H9 (cell line): Measurements from ENCODE around the gene HEXD. TPM values are rescaled to one million over a fixed set of nuclear protein-coding genes. Genes with fewer than 3 reads are reported as not detected.

ENCODE experiments used
- DNase-seq: peaks from one replicate; pipeline ENCODE4 v3.0.0-alpha.2; 2017
- H2AFZ ChIP-seq: one replicate; pipeline ENCODE4 v1.6.1; 2013; ENCODE audit warnings: mild to moderate bottlenecking, low read length, control low read depth, moderate library complexity
- H2AK5ac ChIP-seq: 2 replicates; pipeline ENCODE4 v1.6.1; 2013; ENCODE audit warnings: low read length, control low read depth, mixed read lengths; ENCODE audit not compliant: insufficient read length
- H2BK120ac ChIP-seq: one replicate; pipeline ENCODE4 v1.6.1; 2013; ENCODE audit warnings: low read depth, mild to moderate bottlenecking, low read length, control low read depth, inconsistent platforms; ENCODE audit not compliant: poor library complexity, severe bottlenecking
- H2BK12ac ChIP-seq: 2 replicates; pipeline ENCODE4 v1.6.1; 2013; ENCODE audit warnings: low read length, control low read depth, mixed read lengths, low read depth; ENCODE audit not compliant: insufficient read length
- H2BK15ac ChIP-seq: 2 replicates; pipeline ENCODE4 v1.6.1; 2013; ENCODE audit warnings: low read depth, low read length, control low read depth
- H2BK20ac ChIP-seq: one replicate; pipeline ENCODE4 v1.6.1; 2013; ENCODE audit warnings: low read depth, mild to moderate bottlenecking, low read length, control low read depth, inconsistent platforms; ENCODE audit not compliant: poor library complexity, severe bottlenecking
- H2BK5ac ChIP-seq: 2 replicates; pipeline ENCODE4 v1.6.1; 2013; ENCODE audit warnings: low read length, control low read depth, mixed read lengths; ENCODE audit not compliant: insufficient read length
- H3K14ac ChIP-seq: 2 replicates; pipeline ENCODE4 v1.6.1; 2013; ENCODE audit warnings: low read length, control low read depth; ENCODE audit not compliant: insufficient read depth
- H3K18ac ChIP-seq: 2 replicates; pipeline ENCODE4 v1.6.1; 2013; ENCODE audit warnings: low read depth, mild to moderate bottlenecking, mixed read lengths, low read length, control low read depth; ENCODE audit not compliant: insufficient read length
- H3K23ac ChIP-seq: 2 replicates; pipeline ENCODE4 v1.6.1; 2013; ENCODE audit warnings: low read length, control low read depth, mixed read lengths, low read depth; ENCODE audit not compliant: insufficient read length
- H3K23me2 ChIP-seq: 2 replicates; pipeline ENCODE4 v1.6.1; 2013; ENCODE audit warnings: low read depth, mild to moderate bottlenecking, mixed read lengths, low read length, control low read depth; ENCODE audit not compliant: insufficient read length, poor library complexity, severe bottlenecking
- H3K27ac ChIP-seq: 2 replicates; pipeline ENCODE4 v1.5.1; 2013; ENCODE audit warnings: low read length, control low read depth, mixed read lengths, low read depth; ENCODE audit not compliant: insufficient read length
- H3K27me3 ChIP-seq: 2 replicates; pipeline ENCODE4 v1.6.1; 2013; ENCODE audit warnings: low read length, control low read depth, inconsistent platforms; ENCODE audit not compliant: insufficient read depth
- H3K4ac ChIP-seq: 2 replicates; pipeline ENCODE4 v1.6.1; 2013; ENCODE audit warnings: low read depth, mild to moderate bottlenecking, control low read depth, inconsistent platforms, low read length, moderate library complexity
- H3K4me1 ChIP-seq: 2 replicates; pipeline ENCODE4 v1.6.1; 2013; ENCODE audit warnings: low read length, control low read depth, inconsistent platforms; ENCODE audit not compliant: insufficient read depth
- H3K4me2 ChIP-seq: 2 replicates; pipeline ENCODE4 v1.6.1; 2013; ENCODE audit warnings: low read length, control low read depth, mixed read lengths; ENCODE audit not compliant: insufficient read length, insufficient read depth
- H3K56ac ChIP-seq: 2 replicates; pipeline ENCODE4 v1.6.1; 2013; ENCODE audit warnings: low read depth, mild to moderate bottlenecking, mixed read lengths, low read length, control low read depth; ENCODE audit not compliant: insufficient read length
- H3K79me1 ChIP-seq: 2 replicates; pipeline ENCODE4 v1.6.1; 2013; ENCODE audit warnings: low read depth, mild to moderate bottlenecking, moderate library complexity, low read length, control low read depth, inconsistent platforms; ENCODE audit not compliant: insufficient read depth, poor library complexity, severe bottlenecking
- H3K79me2 ChIP-seq: 2 replicates; pipeline ENCODE4 v1.6.1; 2013; ENCODE audit warnings: low read length, control low read depth, inconsistent platforms; ENCODE audit not compliant: insufficient read depth
- H3K9ac ChIP-seq: 2 replicates; pipeline ENCODE4 v1.6.1; 2013; ENCODE audit warnings: low read length, control low read depth, mixed read lengths; ENCODE audit not compliant: insufficient read length; ENCODE audit errors: extremely low read depth
- H3K9me3 ChIP-seq: one replicate; pipeline ENCODE4 v1.6.1; 2013; ENCODE audit warnings: low read depth, low read length, inconsistent platforms; ENCODE audit not compliant: control insufficient read depth
- H3T11ph ChIP-seq: one replicate; pipeline ENCODE4 v1.6.1; 2013; ENCODE audit warnings: mild to moderate bottlenecking, low read length, control low read depth, inconsistent platforms
- H4K20me1 ChIP-seq: one replicate; pipeline ENCODE4 v1.6.1; 2013; ENCODE audit not compliant: control insufficient read depth, insufficient read length, insufficient read depth
- H4K5ac ChIP-seq: 2 replicates; pipeline ENCODE4 v1.6.1; 2013; ENCODE audit warnings: low read depth, mild to moderate bottlenecking, mixed read lengths, low read length, control low read depth; ENCODE audit not compliant: insufficient read length
- H4K8ac ChIP-seq: replicated peaks from 2 replicates; pipeline ENCODE4 v1.6.1; 2013; ENCODE audit warnings: low read length, control low read depth, mixed read lengths, low read depth; ENCODE audit not compliant: insufficient read length
- H4K91ac ChIP-seq: 2 replicates; pipeline ENCODE4 v1.6.1; 2013; ENCODE audit warnings: low read depth, mild to moderate bottlenecking, moderate library complexity, mixed read lengths, low read length, control low read depth; ENCODE audit not compliant: insufficient read length
- H3K27ac Mint-ChIP-seq, 3 experiments: 2 replicates in 2 of 3; 3 replicates in 1 of 3; pipeline ENCODE4 v1.8.0; 2020 to 2021; ENCODE audit warnings: mixed read lengths in 3 of 3, mild to moderate bottlenecking in 1 of 3, moderate library complexity in 1 of 3
- H3K27me3 Mint-ChIP-seq: 2 replicates; pipeline ENCODE4 v1.8.0; 2021; ENCODE audit warnings: low read depth, mild to moderate bottlenecking, moderate library complexity, mixed read lengths
- H3K36me3 Mint-ChIP-seq, 3 experiments: 2 replicates in 2 of 3; 3 replicates in 1 of 3; pipeline ENCODE4 v1.8.0; 2020 to 2021; ENCODE audit warnings: low read depth in 3 of 3, mixed read lengths in 3 of 3; ENCODE audit not compliant: insufficient read depth in 1 of 3
- H3K4me1 Mint-ChIP-seq, 2 experiments: 2 replicates each; pipeline ENCODE4 v1.8.0; 2020; ENCODE audit warnings: mixed read lengths in 2 of 2
- H3K4me3 Mint-ChIP-seq, 2 experiments: 2 replicates in 1 of 2; 3 replicates in 1 of 2; pipeline ENCODE4 v1.8.0; 2020 to 2021; ENCODE audit warnings: mild to moderate bottlenecking in 2 of 2, mixed read lengths in 2 of 2, moderate library complexity in 1 of 2
- H3K9me3 Mint-ChIP-seq, 2 experiments: 2 replicates in 1 of 2; 3 replicates in 1 of 2; pipeline ENCODE4 v1.8.0; 2020; ENCODE audit warnings: mild to moderate bottlenecking in 2 of 2, mixed read lengths in 2 of 2, moderate library complexity in 1 of 2
- WGBS: extraction: QIAGEN DNeasy Blood & Tissue Kit; methylation state at CpG from one replicate; pipeline ENCODE4 v1.1.7; 2013; ENCODE audit warnings: missing lambda C conversion rate, low lambda C conversion rate, mixed read lengths; ENCODE audit not compliant: insufficient read length; ENCODE audit errors: extremely low coverage; 5-methylcytosine and 5-hydroxymethylcytosine counted together
- total RNA-seq: library from RNA; stranded (reverse); gene quantifications from 2 replicates; pipeline ENCODE4 v1.2.1, GENCODE V29; 2021
- TF ChIP-seq, protein P1 (sequence below): fragments of 200-600 bp; sonication (generic); conservative IDR thresholded peaks from 3 replicates; pipeline ENCODE4 v1.8.0; 2021; ENCODE audit warnings: antibody characterized with exemption, mild to moderate bottlenecking

HEXD gene
- total RNA-seq, 1 experiment from 2014 or later: 23.2 TPM

DNA sequence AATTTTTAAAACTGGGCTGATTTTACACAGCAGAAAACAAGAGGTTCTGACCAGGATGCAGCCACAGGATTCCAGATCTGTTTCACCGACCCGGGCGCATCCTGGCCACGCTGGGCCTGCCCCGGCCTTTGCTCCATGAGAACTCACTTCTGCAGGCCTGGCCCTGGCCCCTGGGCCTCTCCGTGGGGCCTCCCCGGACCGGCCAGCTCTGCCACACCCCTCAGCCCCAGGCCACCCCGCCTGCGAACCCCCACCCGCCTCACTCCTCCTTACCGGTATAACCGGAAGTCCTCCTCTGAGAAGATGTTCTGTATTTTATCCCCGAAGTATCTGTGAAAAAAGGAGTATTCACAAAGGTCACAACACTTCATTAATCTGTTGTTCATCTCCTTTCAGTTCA, 13.1 kb upstream of the HEXD start:
- no peaks in the 10 kb centered on the region for H3K9me3 Mint-ChIP-seq
- TF ChIP-seq, protein P1, sequence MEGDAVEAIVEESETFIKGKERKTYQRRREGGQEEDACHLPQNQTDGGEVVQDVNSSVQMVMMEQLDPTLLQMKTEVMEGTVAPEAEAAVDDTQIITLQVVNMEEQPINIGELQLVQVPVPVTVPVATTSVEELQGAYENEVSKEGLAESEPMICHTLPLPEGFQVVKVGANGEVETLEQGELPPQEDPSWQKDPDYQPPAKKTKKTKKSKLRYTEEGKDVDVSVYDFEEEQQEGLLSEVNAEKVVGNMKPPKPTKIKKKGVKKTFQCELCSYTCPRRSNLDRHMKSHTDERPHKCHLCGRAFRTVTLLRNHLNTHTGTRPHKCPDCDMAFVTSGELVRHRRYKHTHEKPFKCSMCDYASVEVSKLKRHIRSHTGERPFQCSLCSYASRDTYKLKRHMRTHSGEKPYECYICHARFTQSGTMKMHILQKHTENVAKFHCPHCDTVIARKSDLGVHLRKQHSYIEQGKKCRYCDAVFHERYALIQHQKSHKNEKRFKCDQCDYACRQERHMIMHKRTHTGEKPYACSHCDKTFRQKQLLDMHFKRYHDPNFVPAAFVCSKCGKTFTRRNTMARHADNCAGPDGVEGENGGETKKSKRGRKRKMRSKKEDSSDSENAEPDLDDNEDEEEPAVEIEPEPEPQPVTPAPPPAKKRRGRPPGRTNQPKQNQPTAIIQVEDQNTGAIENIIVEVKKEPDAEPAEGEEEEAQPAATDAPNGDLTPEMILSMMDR: no peak
- H4K91ac ChIP-seq: no peak overlapping the region
- no peak overlapping the region for H3K27ac Mint-ChIP-seq
- no peak overlapping the region for H3K4me3 Mint-ChIP-seq
- no peak overlapping the region for H3K4ac ChIP-seq
- no peak overlapping the region for H3K14ac ChIP-seq
- H3K4me1 ChIP-seq: no peaks in the 10 kb centered on the region
- no peaks in the 10 kb centered on the region for H3K79me2 ChIP-seq
- no peaks in the 10 kb centered on the region for H3K9me3 ChIP-seq
- no peak overlapping the region for H4K5ac ChIP-seq
- H3K9ac ChIP-seq: no peak overlapping the region
- no peak overlapping the region for H2AFZ ChIP-seq
- no peak overlapping the region for H2BK5ac ChIP-seq
- H2BK12ac ChIP-seq: no peak overlapping the region
- no peak overlapping the region for H2AK5ac ChIP-seq
- no peaks in the 10 kb centered on the region; a peak in 1 of 4 replicates for H3K4me1 Mint-ChIP-seq
- H3K56ac ChIP-seq: no peak overlapping the region
- H3K4me2 ChIP-seq: no peak overlapping the region
- no peak overlapping the region for H2BK20ac ChIP-seq
- H2BK15ac ChIP-seq: no peak overlapping the region
- no peaks in the 10 kb centered on the region for H3K79me1 ChIP-seq
- no peaks in the 10 kb centered on the region for H3K23me2 ChIP-seq
- H3K18ac ChIP-seq: no peak overlapping the region
- peaks cover 4 to 28% (median 18%) of the 10 kb centered on the region in 3 experiments; a peak in 6 of 7 replicates for H3K36me3 Mint-ChIP-seq
- no peaks in the 10 kb centered on the region for H4K20me1 ChIP-seq
- H3K27me3 ChIP-seq: no peaks in the 10 kb centered on the region
- DNase-seq: no peak
- no peak overlapping the region for H3K27ac ChIP-seq
- no peak overlapping the region for H3T11ph ChIP-seq
- no CpG with 5 or more reads among the region's 14 CpGs for WGBS
- H2BK120ac ChIP-seq: no peak overlapping the region
- H3K23ac ChIP-seq: no peak overlapping the region
- H3K27me3 Mint-ChIP-seq: no peaks in the 10 kb centered on the region
- no peak overlapping the region for H4K8ac ChIP-seq
